ENCODE data around the gene RNF111. TPM values are rescaled to one million over a fixed set of nuclear protein-coding genes. Genes with fewer than 3 reads are reported as not detected.
A peak's percentile ranks its signal among the peaks of the same experiment; 100 is the strongest.
"Not testable (repeated sequence)": the region's sequence is repeated elsewhere in the genome, so short reads cannot be mapped to it uniquely, and the experiment has no call there.

The RNF111 gene
- total and polyA plus RNA-seq, 9 donors = 12.4 to 25.5 (median 23.1) TPM

DNA sequence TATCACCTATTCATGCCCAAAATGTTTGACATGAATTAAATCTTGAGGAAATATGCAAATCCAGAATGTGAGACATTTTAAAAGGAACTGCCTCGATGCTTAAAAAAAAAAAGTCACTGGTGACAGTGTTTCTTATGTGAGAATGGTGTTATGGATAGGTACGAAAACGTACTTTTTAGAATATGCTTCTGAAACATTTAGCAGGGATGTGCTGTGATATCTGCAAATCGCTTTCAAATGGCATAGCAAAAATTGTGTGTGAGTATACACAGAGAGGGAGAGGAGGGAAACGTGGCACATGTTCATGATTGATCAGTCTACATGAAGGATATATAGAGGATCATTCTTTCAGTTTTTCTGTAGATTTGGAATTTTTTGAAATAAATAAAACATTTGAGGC is 133.5 kb downstream of the RNF111 start:
- H3K4me1 ChIP-seq (ENCODE audit: control insufficient read depth, insufficient read depth, low read length) = no peaks in the 10 kb centered on the region
- DNase-seq = no peak
- no peaks in the 10 kb centered on the region for H3K9me3 ChIP-seq (replicated peaks; ENCODE audit: control insufficient read depth, low read depth, low read length)
- no peaks in the 10 kb centered on the region for H3K27me3 ChIP-seq (ENCODE audit: control insufficient read depth, insufficient read depth, low read length)
- 89% methylated on average over 4 of the region's 5 CpGs for WGBS (ENCODE audit: insufficient coverage)
- no peak overlapping the region for H3K27ac ChIP-seq (ENCODE audit: low read length)
- no peak overlapping the region for H3K4me3 ChIP-seq (ENCODE audit: low read length)
- peaks cover 34% of the 10 kb centered on the region for H3K36me3 ChIP-seq (ENCODE audit: control insufficient read depth, insufficient read depth, low read length)

DNA sequence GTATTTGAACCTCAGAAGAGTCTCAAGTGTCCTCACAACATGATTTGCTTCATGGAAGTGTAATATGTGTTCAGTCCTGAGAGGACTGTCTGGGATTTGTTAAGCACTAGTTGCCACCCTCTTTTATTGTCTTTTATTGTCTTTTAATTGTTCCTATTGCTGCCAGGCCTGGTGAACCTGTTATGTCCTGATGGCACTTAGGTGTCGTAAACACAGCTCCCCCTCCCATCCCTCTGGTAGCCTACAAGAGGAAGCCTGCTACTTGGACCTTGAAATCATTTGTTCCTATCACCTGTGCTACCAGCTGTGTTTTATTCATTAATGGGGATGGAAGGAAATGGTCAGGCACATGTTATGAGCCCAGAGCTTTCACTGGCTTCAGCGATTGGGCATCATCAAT is 136.8 kb downstream of the RNF111 start:
- Histone ChIP-seq H3K27me3 (ENCODE audit: control insufficient read depth, insufficient read depth, low read length) (no peaks in the 10 kb centered on the region), H3K9me3 (replicated peaks; ENCODE audit: control insufficient read depth, low read depth, low read length) (no peaks in the 10 kb centered on the region), H3K4me1 (ENCODE audit: control insufficient read depth, insufficient read depth, low read length) (no peaks in the 10 kb centered on the region), H3K27ac (ENCODE audit: low read length) (no peak overlapping the region), H3K4me3 (ENCODE audit: low read length) (no peak overlapping the region), H3K36me3 (ENCODE audit: control insufficient read depth, insufficient read depth, low read length) (peaks cover 8% of the 10 kb centered on the region)
- no peak for DNase-seq
- WGBS (ENCODE audit: insufficient coverage) = 50% methylated on average over 1 of the region's 2 CpGs

DNA sequence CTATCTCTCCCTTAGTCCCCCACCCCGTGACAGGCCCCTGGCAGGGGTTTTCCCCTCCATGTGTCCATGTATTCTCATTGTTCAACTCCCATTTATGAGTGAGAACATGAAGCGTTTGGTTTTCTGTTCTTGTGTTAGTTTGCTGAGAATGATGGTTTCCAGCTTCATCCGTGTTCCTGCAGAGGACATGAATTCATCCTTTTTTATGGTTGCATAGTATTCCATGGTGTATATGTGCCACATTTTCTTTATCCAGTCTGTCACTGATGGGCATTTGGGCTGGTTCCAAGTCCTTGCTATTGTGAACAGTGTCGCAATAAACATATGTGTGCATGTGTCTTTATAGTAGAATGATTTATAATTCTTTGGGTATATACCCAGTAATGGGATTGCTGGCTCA is 138.2 kb downstream of the RNF111 start:
- not testable (repeated sequence) for H3K36me3 ChIP-seq (ENCODE audit: control insufficient read depth, insufficient read depth, low read length); H3K27me3 ChIP-seq (ENCODE audit: control insufficient read depth, insufficient read depth, low read length); H3K9me3 ChIP-seq (replicated peaks; ENCODE audit: control insufficient read depth, low read depth, low read length); H3K4me1 ChIP-seq (ENCODE audit: control insufficient read depth, insufficient read depth, low read length); H3K27ac ChIP-seq (ENCODE audit: low read length); H3K4me3 ChIP-seq (ENCODE audit: low read length); DNase-seq
- no CpG with 5 or more reads among the region's 4 CpGs for WGBS (ENCODE audit: insufficient coverage)

DNA sequence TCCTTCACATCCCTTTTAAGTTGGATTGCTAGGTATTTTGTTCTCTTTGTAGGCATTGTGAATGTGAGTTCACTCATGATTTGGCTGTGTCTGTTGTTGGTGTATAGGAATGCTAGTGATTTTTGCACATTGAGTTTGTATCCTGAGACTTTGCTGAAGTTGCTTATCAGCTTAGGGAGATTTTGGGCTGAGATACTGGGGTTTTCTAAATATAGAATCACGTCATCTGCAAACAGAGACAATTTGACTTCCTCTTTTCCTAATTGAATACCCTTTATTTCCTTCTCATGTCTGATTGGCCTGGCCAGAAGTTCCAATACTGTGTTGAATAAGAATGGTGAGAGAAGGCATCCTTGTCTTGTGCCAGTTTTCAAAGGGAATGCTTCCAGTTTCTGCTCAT is 139.8 kb downstream of the RNF111 start:
- not testable (repeated sequence) for H3K9me3 ChIP-seq (replicated peaks; ENCODE audit: control insufficient read depth, low read depth, low read length); H3K27me3 ChIP-seq (ENCODE audit: control insufficient read depth, insufficient read depth, low read length); H3K4me3 ChIP-seq (ENCODE audit: low read length); DNase-seq; H3K27ac ChIP-seq (ENCODE audit: low read length); H3K4me1 ChIP-seq (ENCODE audit: control insufficient read depth, insufficient read depth, low read length)
- peaks cover 20% of the 10 kb centered on the region for H3K36me3 ChIP-seq (ENCODE audit: control insufficient read depth, insufficient read depth, low read length)
- WGBS (ENCODE audit: insufficient coverage) = no CpG with 5 or more reads among the region's 1 CpG

DNA sequence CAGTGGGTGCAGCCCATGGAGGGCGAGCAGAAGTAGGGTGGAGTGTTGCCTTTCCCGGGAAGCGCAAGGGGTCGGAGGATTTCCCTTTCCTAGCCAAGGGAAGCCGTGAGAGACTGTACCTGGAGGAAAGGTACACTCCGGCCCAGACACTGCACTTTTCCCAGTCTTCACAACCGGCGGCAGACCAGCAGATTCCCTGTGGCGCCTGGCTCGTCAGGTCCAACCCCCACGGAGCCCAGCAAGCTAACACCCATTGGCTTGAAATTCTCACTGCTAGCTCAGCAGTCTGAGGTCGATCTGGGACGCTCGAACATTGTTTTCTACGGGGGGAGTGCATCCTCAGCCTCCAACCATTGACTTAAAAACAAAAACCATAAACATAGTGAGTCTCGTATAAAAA is 144.0 kb downstream of the RNF111 start:
- no peaks in the 10 kb centered on the region for H3K27me3 ChIP-seq (ENCODE audit: control insufficient read depth, insufficient read depth, low read length)
- H3K4me3 ChIP-seq (ENCODE audit: low read length) = no peak overlapping the region
- H3K36me3 ChIP-seq (ENCODE audit: control insufficient read depth, insufficient read depth, low read length) = peaks cover 51% of the 10 kb centered on the region
- 96% methylated on average over 11 of the region's 16 CpGs for WGBS (ENCODE audit: insufficient coverage)
- no peak overlapping the region for H3K27ac ChIP-seq (ENCODE audit: low read length)
- DNase-seq = no peak
- no peaks in the 10 kb centered on the region for H3K4me1 ChIP-seq (ENCODE audit: control insufficient read depth, insufficient read depth, low read length)
- no peaks in the 10 kb centered on the region for H3K9me3 ChIP-seq (replicated peaks; ENCODE audit: control insufficient read depth, low read depth, low read length)

DNA sequence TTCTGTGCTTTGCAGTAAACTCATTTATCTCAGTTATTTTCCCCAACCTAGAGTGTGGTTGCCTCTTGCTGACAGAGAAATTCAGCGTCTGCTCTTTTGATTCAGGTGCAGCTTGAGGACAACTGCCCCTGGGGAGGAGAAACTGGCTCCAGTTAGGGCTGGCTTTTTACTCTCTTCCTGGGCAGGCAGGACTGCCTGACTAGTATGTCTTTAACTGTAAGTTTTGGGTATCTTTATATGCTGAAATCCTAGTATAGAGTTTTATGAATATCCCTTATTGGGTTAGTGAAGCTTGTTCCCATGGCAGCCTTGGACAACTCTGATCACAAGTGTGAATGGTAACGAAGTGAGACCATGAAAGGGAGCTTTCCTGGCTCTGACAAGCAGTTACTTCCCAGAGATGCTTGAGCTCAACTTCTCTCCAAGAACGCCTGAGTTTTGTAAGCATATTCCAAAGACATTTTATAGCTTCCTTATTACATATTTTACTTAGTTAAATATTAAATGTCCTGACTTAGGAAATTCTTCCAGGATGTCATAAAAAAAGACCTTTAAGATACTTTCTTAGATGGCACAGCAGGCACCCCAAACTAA is 144.6 kb downstream of the RNF111 start:
- peaks cover 56% of the 10 kb centered on the region for H3K36me3 ChIP-seq (ENCODE audit: control insufficient read depth, insufficient read depth, low read length)
- no peaks in the 10 kb centered on the region for H3K4me1 ChIP-seq (ENCODE audit: control insufficient read depth, insufficient read depth, low read length)
- H3K4me3 ChIP-seq (ENCODE audit: low read length) = no peak overlapping the region
- H3K9me3 ChIP-seq (replicated peaks; ENCODE audit: control insufficient read depth, low read depth, low read length) = no peaks in the 10 kb centered on the region
- H3K27me3 ChIP-seq (ENCODE audit: control insufficient read depth, insufficient read depth, low read length) = no peaks in the 10 kb centered on the region
- WGBS (ENCODE audit: insufficient coverage) = no CpG with 5 or more reads among the region's 3 CpGs
- no peak overlapping the region for H3K27ac ChIP-seq (ENCODE audit: low read length)
- peak; percentile 79 for DNase-seq

DNA sequence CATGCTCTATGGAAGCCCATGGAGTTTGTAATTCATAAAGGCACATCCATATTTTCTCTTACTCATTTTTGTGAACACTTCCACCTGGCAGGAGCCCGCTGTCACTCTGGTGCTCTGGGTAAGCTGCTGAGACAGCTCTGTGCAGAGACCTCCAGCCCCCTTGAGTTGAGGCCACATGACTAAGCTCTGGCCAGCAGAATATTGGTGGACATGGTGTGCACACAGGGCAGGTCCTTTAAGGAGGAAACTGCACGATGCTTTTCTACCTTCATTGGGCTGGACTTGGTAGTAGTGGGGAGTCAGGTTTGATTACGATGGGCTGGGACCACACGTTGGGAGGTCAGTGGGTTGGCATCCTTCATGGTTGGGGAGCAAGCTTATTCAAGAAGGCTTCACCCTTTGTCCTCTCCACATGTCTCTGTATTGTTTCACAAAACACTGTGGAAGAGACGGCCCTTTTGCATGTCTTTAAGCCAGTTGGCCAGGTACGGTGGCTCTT is 146.5 kb downstream of the RNF111 start:
- Histone ChIP-seq H3K36me3 (ENCODE audit: control insufficient read depth, insufficient read depth, low read length) (peaks cover 72% of the 10 kb centered on the region), H3K9me3 (replicated peaks; ENCODE audit: control insufficient read depth, low read depth, low read length) (no peaks in the 10 kb centered on the region), H3K4me1 (ENCODE audit: control insufficient read depth, insufficient read depth, low read length) (no peaks in the 10 kb centered on the region), H3K27ac (ENCODE audit: low read length) (no peak overlapping the region), H3K27me3 (ENCODE audit: control insufficient read depth, insufficient read depth, low read length) (no peaks in the 10 kb centered on the region), H3K4me3 (ENCODE audit: low read length) (no peak overlapping the region)
- no peak for DNase-seq
- WGBS (ENCODE audit: insufficient coverage) = 100% methylated on average over 3 of the region's 6 CpGs

DNA sequence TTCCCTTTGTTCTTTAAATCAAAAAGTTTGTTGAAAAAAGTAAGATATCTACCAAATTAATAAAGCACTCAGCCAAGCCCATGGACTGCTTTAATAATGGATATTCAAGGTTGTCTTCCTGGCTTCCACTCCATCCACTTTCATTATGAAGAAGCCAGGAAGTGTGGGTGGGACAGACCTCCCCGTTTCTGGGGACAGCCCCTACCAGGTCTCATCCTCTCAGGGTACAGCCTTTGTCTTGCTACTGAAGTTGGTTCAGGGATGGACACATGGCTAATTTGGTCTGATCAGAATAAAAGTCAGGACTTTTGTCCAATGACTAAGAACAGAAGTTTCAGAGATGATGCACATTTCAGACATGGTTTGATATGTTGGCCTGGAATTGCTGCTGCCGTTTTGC is 150.1 kb downstream of the RNF111 start:
- H3K4me3 ChIP-seq (ENCODE audit: low read length) = no peak overlapping the region
- H3K27ac ChIP-seq (ENCODE audit: low read length) = no peak overlapping the region
- no peaks in the 10 kb centered on the region for H3K27me3 ChIP-seq (ENCODE audit: control insufficient read depth, insufficient read depth, low read length)
- peaks cover 66% of the 10 kb centered on the region for H3K36me3 ChIP-seq (ENCODE audit: control insufficient read depth, insufficient read depth, low read length)
- DNase-seq = no peak
- no peaks in the 10 kb centered on the region for H3K4me1 ChIP-seq (ENCODE audit: control insufficient read depth, insufficient read depth, low read length)
- WGBS (ENCODE audit: insufficient coverage) = 43% methylated on average over 1 of the region's 2 CpGs
- H3K9me3 ChIP-seq (replicated peaks; ENCODE audit: control insufficient read depth, low read depth, low read length) = no peaks in the 10 kb centered on the region

DNA sequence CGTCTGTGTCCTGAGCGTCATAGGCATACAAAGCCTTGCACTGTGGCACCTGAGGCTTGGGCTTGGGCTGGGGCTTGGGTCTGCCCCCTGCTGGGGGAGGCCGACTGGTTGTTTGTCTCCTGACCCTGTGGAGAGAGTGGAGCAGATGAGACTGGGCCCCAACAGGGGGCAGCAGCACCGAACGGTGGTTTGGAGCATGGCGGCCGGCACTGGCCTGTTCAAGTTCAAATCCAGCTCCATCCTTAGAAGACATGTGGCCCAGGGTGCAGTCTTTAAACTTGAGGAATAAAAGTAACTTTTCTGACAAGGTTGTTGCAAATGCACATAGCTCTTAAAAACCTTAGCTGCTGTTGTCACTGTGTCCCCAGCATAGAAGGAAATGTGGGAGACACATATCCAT is 150.8 kb downstream of the RNF111 start:
- WGBS (ENCODE audit: insufficient coverage) = 66% methylated on average over 6 of the region's 7 CpGs
- H3K4me1 ChIP-seq (ENCODE audit: control insufficient read depth, insufficient read depth, low read length) = no peaks in the 10 kb centered on the region
- no peak for DNase-seq
- H3K27me3 ChIP-seq (ENCODE audit: control insufficient read depth, insufficient read depth, low read length) = no peaks in the 10 kb centered on the region
- H3K9me3 ChIP-seq (replicated peaks; ENCODE audit: control insufficient read depth, low read depth, low read length) = no peaks in the 10 kb centered on the region
- no peak overlapping the region for H3K4me3 ChIP-seq (ENCODE audit: low read length)
- H3K27ac ChIP-seq (ENCODE audit: low read length) = no peak overlapping the region
- H3K36me3 ChIP-seq (ENCODE audit: control insufficient read depth, insufficient read depth, low read length) = peaks cover 66% of the 10 kb centered on the region

DNA sequence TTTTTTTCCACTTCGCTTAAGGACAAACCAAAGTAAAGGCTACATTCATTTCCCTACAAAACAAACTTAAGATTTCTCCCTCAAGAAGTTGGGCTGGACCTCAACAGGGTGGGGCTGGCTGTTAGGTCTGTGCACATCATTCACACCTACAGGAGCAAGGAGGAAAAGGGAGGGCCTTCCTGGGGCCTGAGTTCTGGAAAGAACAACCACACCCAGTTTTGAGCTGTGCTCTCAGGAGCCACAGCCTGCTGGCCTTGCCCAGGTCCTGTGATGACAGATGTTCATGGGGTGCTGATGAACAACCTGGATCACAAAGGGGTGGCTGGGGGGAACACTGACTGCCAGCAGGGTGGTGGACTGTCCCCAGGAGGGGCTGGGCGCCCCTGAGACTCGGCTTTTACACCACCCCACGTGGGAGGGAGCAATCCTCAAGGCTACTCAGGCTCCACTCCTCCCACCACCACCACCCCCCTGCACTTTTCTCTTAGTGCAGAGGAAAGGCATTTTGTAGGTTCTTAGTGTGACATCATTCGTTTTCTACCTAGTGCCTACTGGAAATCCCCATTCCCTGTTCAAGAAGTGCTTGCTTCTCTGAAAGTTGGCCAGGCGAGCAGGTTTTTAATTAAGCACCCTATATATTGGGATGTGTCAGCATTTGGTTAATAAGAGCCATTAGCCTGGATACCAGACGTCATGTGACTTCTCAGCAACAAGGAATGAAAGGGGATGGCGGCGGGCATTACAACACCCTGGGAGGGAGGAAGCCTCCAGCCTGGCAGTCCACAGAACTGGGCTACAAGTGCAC is 153.2 kb downstream of the RNF111 start:
- Histone ChIP-seq H3K27ac (ENCODE audit: low read length) (no peak overlapping the region), H3K36me3 (ENCODE audit: control insufficient read depth, insufficient read depth, low read length) (peaks cover 50% of the 10 kb centered on the region), H3K4me3 (ENCODE audit: low read length) (no peak overlapping the region), H3K4me1 (ENCODE audit: control insufficient read depth, insufficient read depth, low read length) (no peaks in the 10 kb centered on the region), H3K9me3 (replicated peaks; ENCODE audit: control insufficient read depth, low read depth, low read length) (no peaks in the 10 kb centered on the region), H3K27me3 (ENCODE audit: control insufficient read depth, insufficient read depth, low read length) (no peaks in the 10 kb centered on the region)
- WGBS (ENCODE audit: insufficient coverage) = 90% methylated on average over 3 of the region's 9 CpGs
- no peak for DNase-seq

Measured in muscle of leg (tissue), 11 donors.